ENCODE measurements around the gene MYBBP1A. TPM values are rescaled to one million over a fixed set of nuclear protein-coding genes. Genes with fewer than 3 reads are reported as not detected.

MYBBP1A gene
- total and polyA plus RNA-seq, 9 of the 15 experiments (the other 6 are each of a cell fraction or from before 2014, with no cell fraction given), result 2.0 to 114 (median 47.2) TPM

GRCh38 chr17:4520060-4520893 is 34.9 kb downstream of the MYBBP1A start (continued):
- no peak for TF ChIP-seq TCF7L2 (IDR thresholded peaks at IDR 0.05; ENCODE audit: low read depth, low read length)

GRCh38 chr17:4519361-4519788 is 35.8 kb downstream of the MYBBP1A start:
- no peak overlapping the region for H3K9ac ChIP-seq (ENCODE audit: insufficient read depth in 1 of 2, low read depth in 2 of 2, low read length in 2 of 2)
- POLR2A ChIA-PET, result interaction anchor here (0.6 to 0.8 kb wide), 2 partner anchors 9 to 1568 kb away, joined by 3 to 5 read pairs; no protein-coding TSS in a partner anchor
- no peaks in the 10 kb centered on the region for H3K9me3 ChIP-seq (replicated peaks; ENCODE audit: control insufficient read depth, insufficient read depth, low read depth, low read length)
- DNase-seq (ENCODE audit: extremely low read depth in 1 of 4, low spot score in 3 of 4), result no peak
- CTCF ChIA-PET (ENCODE audit: low intra/inter-chr PET ratio), result no interaction called here
- peaks cover 0 to 8% of the 10 kb centered on the region in 2 experiments; a peak in 2 of 5 replicates for H3K4me1 ChIP-seq (replicated peaks in 1 of 2; ENCODE audit: control insufficient read depth in 2 of 2, insufficient read depth in 2 of 2, low read length in 2 of 2)
- no peaks in the 10 kb centered on the region for H3K79me2 ChIP-seq (ENCODE audit: control insufficient read depth, insufficient read depth, low read length)
- no TSS peak for BruUV-seq (replicated peaks)
- no peak overlapping the region for H3K4me2 ChIP-seq (ENCODE audit: insufficient read depth, low read length)
- no peak overlapping the region for H3K27ac ChIP-seq (ENCODE audit: extremely low read depth, low read depth, low read length)
- ATAC-seq, result no peak
- H2AFZ ChIP-seq (ENCODE audit: low read depth, low read length), result no peak overlapping the region
- no peaks in the 10 kb centered on the region for H3K36me3 ChIP-seq (ENCODE audit: control insufficient read depth, insufficient read depth, low read length)
- FAIRE-seq, result no peak
- intact Hi-C loops (cut with micrococcal nuclease), result no loop called here
- 13% methylated on average over 3 of the region's 14 CpGs for WGBS (ENCODE audit: insufficient coverage, low coverage, missing lambda C conversion rate)
- no peaks in the 10 kb centered on the region for H3K9me1 ChIP-seq (ENCODE audit: control insufficient read depth, insufficient read depth, low read length)
- in situ Hi-C loops (cut with MboI), result no loop called here
- 0 out of 2 replicates have a peak, but pooled peaks cover 3% of the 10 kb centered on the region for H4K20me1 ChIP-seq (replicated peaks; ENCODE audit: control insufficient read depth, insufficient read depth, low read length)
- peaks cover 9 to 56% of the 10 kb centered on the region in 2 experiments; a peak in 4 of 5 replicates for H3K27me3 ChIP-seq (ENCODE audit: control insufficient read depth in 2 of 2, insufficient read depth in 2 of 2, low read length in 2 of 2)
- H3K4me3 ChIP-seq, result no peak overlapping the region
- TF ChIP-seq CTCF (IDR thresholded peaks at IDR 0.05 in 2 of 3, conservative IDR thresholded peaks at IDR 0.05 in 1 of 3; ENCODE audit: insufficient read depth in 2 of 3, low read depth in 1 of 3, low read length in 3 of 3), result no peak
- no peak for TF ChIP-seq ZNF668 (CRISPR knock-in tag; IDR thresholded peaks at IDR 0.05)
- TF ChIP-seq SRSF3 (IDR thresholded peaks at IDR 0.05; ENCODE audit: insufficient read depth, low read length), result no peak
- TF ChIP-seq PHB2 (IDR thresholded peaks at IDR 0.05; ENCODE audit: low read depth), result no peak
- TF ChIP-seq MTF1 (CRISPR knock-in tag; IDR thresholded peaks at IDR 0.05; ENCODE audit: borderline replicate concordance), result no peak
- TF ChIP-seq CBFA2T3 (IDR thresholded peaks at IDR 0.05), result no peak

Measured in K562 (cell line).